OCI-LY3 (cell line): Measurements from ENCODE around the gene FRMD4B.

Source experiments
- H2AFZ ChIP-seq: fragments of 200-600, 300-600 bp; shearing (Covaris generic); 2 replicates; pipeline ENCODE4 v1.6.0; 2014; ENCODE audit warnings: antibody characterized with exemption, low read depth, low read length
- H3K27ac ChIP-seq: fragments of 200-600, 300-600 bp; sonication (generic); 2 replicates; pipeline ENCODE4 v1.5.1; 2014; ENCODE audit warnings: mild to moderate bottlenecking, low read length, moderate library complexity, mixed read lengths
- H3K27me3 ChIP-seq: fragments of 200-600, 300-600 bp; sonication (generic); 2 replicates; pipeline ENCODE4 v1.6.1; 2014; ENCODE audit warnings: low read depth, low read length, mixed read lengths
- H3K36me3 ChIP-seq: fragments of 200-600, 300-600 bp; sonication (generic); replicated peaks from 2 replicates; pipeline ENCODE3; 2014; ENCODE audit warnings: low read depth, low read length, mixed read lengths
- H3K4me1 ChIP-seq: fragments of 300-600, 200-600 bp; sonication (generic); 2 replicates; pipeline ENCODE4 v1.6.1; 2014; ENCODE audit warnings: low read length, mixed read lengths
- H3K4me2 ChIP-seq: fragments of 200-600, 300-600 bp; sonication (generic); 2 replicates; pipeline ENCODE4 v1.6.1; 2014; ENCODE audit warnings: low read length, mixed read lengths
- H3K4me3 ChIP-seq: fragments of 300-600, 200-600 bp; sonication (generic); 2 replicates; pipeline ENCODE4 v1.5.1; 2014; ENCODE audit warnings: antibody characterized with exemption, mild to moderate bottlenecking, low read length, moderate library complexity
- H3K79me2 ChIP-seq: fragments of 300-600, 200-600 bp; shearing (Covaris generic); 2 replicates; pipeline ENCODE4 v1.6.1; 2014; ENCODE audit warnings: mild to moderate bottlenecking, low read length, mixed read lengths
- H3K9ac ChIP-seq: fragments of 300-600, 200-600 bp; shearing (Covaris generic); 2 replicates; pipeline ENCODE4 v1.6.0; 2014; ENCODE audit warnings: mild to moderate bottlenecking, low read length, moderate library complexity
- H3K9me3 ChIP-seq: fragments of 200-600, 300-600 bp; shearing (Covaris generic); 2 replicates; pipeline ENCODE4 v1.6.1; 2014; ENCODE audit warnings: low read length, mixed read lengths; ENCODE audit not compliant: insufficient read depth
- H4K20me1 ChIP-seq: fragments of 200-600, 300-600 bp; sonication (generic); 2 replicates; pipeline ENCODE4 v1.6.1; 2016; ENCODE audit warnings: low read length, mixed read lengths; ENCODE audit not compliant: insufficient read depth
- CTCF ChIP-seq: fragments of 200-600, 300-600 bp; sonication (generic); IDR thresholded peaks from 2 replicates; pipeline ENCODE4 v1.5.1; 2014; ENCODE audit warnings: antibody characterized with exemption, low read length, low read depth
- EZH2phosphoT487 ChIP-seq: fragments of 200-600 bp; shearing (Covaris generic); IDR thresholded peaks from 2 replicates; pipeline ENCODE4 v1.6.1; 2018; ENCODE audit warnings: antibody characterized with exemption, mixed run types, low read depth

FRMD4B gene

GRCh38 chr3:69252631-69253030 is 133.3 kb downstream of the FRMD4B start:
- Histone ChIP-seq H2AFZ (no peak overlapping the region), H3K79me2 (no peaks in the 10 kb centered on the region), H3K27me3 (peaks cover 18% of the 10 kb centered on the region), H3K36me3 (no peaks in the 10 kb centered on the region), H3K9ac (no peak overlapping the region), H3K4me1 (no peaks in the 10 kb centered on the region), H3K27ac (no peak overlapping the region), H4K20me1 (no peaks in the 10 kb centered on the region), H3K9me3 (no peaks in the 10 kb centered on the region), H3K4me2 (no peak overlapping the region), H3K4me3 (no peak overlapping the region)
- TF ChIP-seq CTCF (no peak), EZH2phosphoT487 (no peak)

GRCh38 chr3:69252141-69252540 is 133.7 kb downstream of the FRMD4B start:
- H3K27ac ChIP-seq = no peak overlapping the region
- H3K4me2 ChIP-seq = no peak overlapping the region
- TF ChIP-seq CTCF (no peak), EZH2phosphoT487 (no peak)
- H3K27me3 ChIP-seq = peaks cover 18% of the 10 kb centered on the region
- no peak overlapping the region for H3K4me3 ChIP-seq
- no peaks in the 10 kb centered on the region for H4K20me1 ChIP-seq
- no peaks in the 10 kb centered on the region for H3K4me1 ChIP-seq
- no peak overlapping the region for H3K9ac ChIP-seq
- no peaks in the 10 kb centered on the region for H3K36me3 ChIP-seq
- no peaks in the 10 kb centered on the region for H3K9me3 ChIP-seq
- H3K79me2 ChIP-seq = no peaks in the 10 kb centered on the region
- no peak overlapping the region for H2AFZ ChIP-seq

- Histone ChIP-seq H3K9me3 (no peaks in the 10 kb centered on the region), H3K9ac (no peak overlapping the region), H3K27me3 (peaks cover 18% of the 10 kb centered on the region), H3K79me2 (no peaks in the 10 kb centered on the region), H3K4me1 (no peaks in the 10 kb centered on the region), H2AFZ (no peak overlapping the region), H3K4me2 (no peak overlapping the region), H4K20me1 (no peaks in the 10 kb centered on the region), H3K27ac (no peak overlapping the region), H3K4me3 (no peak overlapping the region), H3K36me3 (no peaks in the 10 kb centered on the region)
- TF ChIP-seq CTCF (no peak), EZH2phosphoT487 (no peak)
These were observed 134.6 kb downstream of the FRMD4B start for GRCh38 chr3:69251078-69251805.

GRCh38 chr3:69250014-69250413 is 135.9 kb downstream of the FRMD4B start:
- Histone ChIP-seq H3K4me1 (no peaks in the 10 kb centered on the region), H3K9ac (no peak overlapping the region), H3K27me3 (peaks cover 9% of the 10 kb centered on the region), H3K4me2 (no peak overlapping the region), H3K27ac (no peak overlapping the region), H2AFZ (no peak overlapping the region), H3K36me3 (no peaks in the 10 kb centered on the region), H3K79me2 (no peaks in the 10 kb centered on the region), H4K20me1 (no peaks in the 10 kb centered on the region), H3K9me3 (no peaks in the 10 kb centered on the region), H3K4me3 (no peak overlapping the region)
- TF ChIP-seq CTCF = no peak
- TF ChIP-seq EZH2phosphoT487 = no peak
